ENCODE measurements around the gene GANAB.
"Not testable (repeated sequence)": the region's sequence is repeated elsewhere in the genome, so short reads cannot be mapped to it uniquely, and the experiment has no call there.

GANAB gene

DNA sequence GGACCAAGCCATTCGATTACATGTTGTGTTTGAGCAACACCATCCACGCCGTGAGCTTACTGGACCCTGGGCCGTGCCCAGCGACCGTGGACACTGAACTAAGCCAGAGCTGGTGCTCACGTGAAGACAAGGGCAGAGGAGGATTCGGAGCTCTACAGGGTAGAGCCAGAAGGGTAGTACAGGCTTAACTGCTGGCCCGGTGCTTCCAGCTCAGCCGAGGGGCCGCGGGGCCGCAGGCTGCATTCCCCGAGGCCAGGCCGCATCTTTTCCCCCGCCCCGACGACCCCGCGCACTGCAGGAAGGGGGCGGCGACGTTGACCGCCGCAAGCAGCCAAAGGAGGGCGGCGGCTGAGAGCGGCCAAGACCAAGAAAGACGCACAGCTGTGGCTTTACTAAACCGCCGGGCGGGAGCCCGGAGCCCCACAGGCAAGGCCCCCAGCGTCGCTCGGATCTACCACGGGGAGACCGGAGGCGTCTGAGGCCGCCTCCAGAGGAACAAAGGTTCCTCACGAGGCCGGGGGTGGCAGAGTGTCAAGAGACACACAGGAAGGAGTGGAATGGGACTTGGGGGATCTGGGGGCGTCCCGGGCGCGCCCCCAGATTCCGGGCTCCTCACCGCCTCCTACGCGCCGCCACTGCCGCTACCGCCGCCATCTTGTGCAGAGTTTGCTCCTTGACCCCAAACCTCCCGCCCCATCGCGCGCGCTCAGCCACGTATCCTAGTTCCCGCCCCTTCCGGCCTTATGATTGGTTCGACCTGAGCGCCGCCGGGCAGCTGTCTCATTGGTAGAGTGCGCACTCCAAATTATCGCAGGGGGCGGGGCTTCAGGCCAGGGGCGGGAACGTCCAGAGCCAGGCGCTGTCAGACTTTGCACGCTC is at the start of gene GANAB:
GANAB (minus strand) TSS at position 668 of the 879 bp plus-strand sequence; CDS start at position 654, 14 bp downstream.
- H3K4me3 ChIP-seq (ENCODE audit: insufficient read length, low read depth) = peak within 1 kb of the TSS; percentile 93
- H3K9ac ChIP-seq (ENCODE audit: insufficient read length, low read depth) = peak within 1 kb of the TSS; percentile 98
- DNase-seq (ENCODE audit: low read depth, low spot score) = peak; percentile 97
- peaks cover 62% of the 10 kb centered on the region for H3K36me3 ChIP-seq (ENCODE audit: insufficient read depth, insufficient read length, low read length)
- no peaks in the 10 kb centered on the region for H3K27me3 ChIP-seq (ENCODE audit: insufficient read depth, insufficient read length)
- H3K9me3 ChIP-seq (ENCODE audit: insufficient read depth, low read length) = no peaks in the 10 kb centered on the region
- H3K4me1 ChIP-seq (ENCODE audit: insufficient read depth, insufficient read length) = peaks cover 6% of the 10 kb centered on the region
- no peak for TF ChIP-seq ZNF274 (IDR thresholded peaks at IDR 0.05; ENCODE audit: low read depth, low read length)
- peak; percentile 87 for TF ChIP-seq YY1 (IDR thresholded peaks at IDR 0.05; ENCODE audit: insufficient read depth, insufficient read length)

DNA sequence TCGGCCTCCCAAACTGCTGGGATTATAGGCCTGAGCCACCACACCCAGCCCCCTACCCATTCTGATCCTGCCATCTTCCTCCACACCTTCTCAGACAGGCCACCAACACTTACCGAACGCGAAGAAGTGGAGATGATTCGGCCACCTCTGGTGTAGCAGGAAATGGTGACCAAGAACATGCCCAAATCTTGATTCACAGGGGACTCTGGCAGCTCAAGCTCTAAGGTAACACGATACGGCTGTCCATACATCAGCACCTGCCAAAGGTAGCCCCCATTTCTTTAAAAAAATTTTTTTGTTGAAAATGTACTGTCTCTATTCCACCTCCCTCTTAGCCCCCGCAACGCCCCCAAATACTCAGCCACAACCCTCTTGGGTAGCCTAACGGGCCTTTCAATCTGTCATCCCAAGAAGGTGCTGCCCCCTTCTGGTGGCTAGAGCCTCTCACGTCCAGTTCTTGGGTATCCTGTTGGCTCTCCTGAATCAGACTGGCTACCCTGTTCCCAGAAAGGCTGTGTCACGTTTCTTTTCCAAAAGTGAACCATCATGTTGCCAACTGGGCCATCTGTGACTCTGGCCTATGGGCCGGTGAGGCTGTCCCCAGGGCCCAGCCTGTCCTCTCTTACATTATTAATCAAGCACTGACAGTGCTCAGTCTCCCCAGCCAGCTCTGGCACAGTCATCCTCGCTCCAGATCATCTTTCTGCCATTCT is 48.2 kb upstream of the GANAB start:
- H3K9me3 ChIP-seq (ENCODE audit: insufficient read depth, low read length) = no peaks in the 10 kb centered on the region
- H3K9ac ChIP-seq (ENCODE audit: insufficient read length, low read depth) = no peak overlapping the region
- peaks cover 72% of the 10 kb centered on the region for H3K36me3 ChIP-seq (ENCODE audit: insufficient read depth, insufficient read length, low read length)
- peaks cover 5% of the 10 kb centered on the region for H3K4me1 ChIP-seq (ENCODE audit: insufficient read depth, insufficient read length)
- no peak overlapping the region for H3K4me3 ChIP-seq (ENCODE audit: insufficient read length, low read depth)
- DNase-seq (ENCODE audit: low read depth, low spot score) = peak; percentile 72
- TF ChIP-seq SUZ12 (IDR thresholded peaks at IDR 0.05; ENCODE audit: extremely low read depth, insufficient read depth, insufficient read length) (no peak), YY1 (IDR thresholded peaks at IDR 0.05; ENCODE audit: insufficient read depth, insufficient read length) (no peak), ZNF274 (IDR thresholded peaks at IDR 0.05; ENCODE audit: low read depth, low read length) (no peak)
- H3K27me3 ChIP-seq (ENCODE audit: insufficient read depth, insufficient read length) = no peaks in the 10 kb centered on the region

DNA sequence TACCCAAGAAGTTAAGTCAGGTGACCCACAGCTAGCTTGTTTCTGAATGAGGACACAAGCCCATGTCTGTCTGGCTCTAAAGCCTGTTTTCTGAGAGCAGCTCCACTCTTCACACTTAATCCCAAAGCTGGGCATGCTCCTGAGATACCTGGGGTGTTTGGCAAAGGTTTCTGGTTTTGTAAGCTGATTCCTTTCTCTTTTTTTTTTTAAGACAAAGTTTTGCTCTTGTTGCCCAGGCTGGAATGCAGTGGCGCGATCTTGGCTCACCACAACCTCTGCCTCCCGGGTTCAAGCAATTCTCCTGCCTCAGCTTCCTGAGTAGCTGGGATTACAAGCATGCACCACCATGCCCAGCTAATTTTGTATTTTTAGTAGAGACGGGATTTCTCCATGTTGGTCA is 47.2 kb upstream of the GANAB start:
- H3K4me1 ChIP-seq (ENCODE audit: insufficient read depth, insufficient read length) = not testable (repeated sequence)

DNA sequence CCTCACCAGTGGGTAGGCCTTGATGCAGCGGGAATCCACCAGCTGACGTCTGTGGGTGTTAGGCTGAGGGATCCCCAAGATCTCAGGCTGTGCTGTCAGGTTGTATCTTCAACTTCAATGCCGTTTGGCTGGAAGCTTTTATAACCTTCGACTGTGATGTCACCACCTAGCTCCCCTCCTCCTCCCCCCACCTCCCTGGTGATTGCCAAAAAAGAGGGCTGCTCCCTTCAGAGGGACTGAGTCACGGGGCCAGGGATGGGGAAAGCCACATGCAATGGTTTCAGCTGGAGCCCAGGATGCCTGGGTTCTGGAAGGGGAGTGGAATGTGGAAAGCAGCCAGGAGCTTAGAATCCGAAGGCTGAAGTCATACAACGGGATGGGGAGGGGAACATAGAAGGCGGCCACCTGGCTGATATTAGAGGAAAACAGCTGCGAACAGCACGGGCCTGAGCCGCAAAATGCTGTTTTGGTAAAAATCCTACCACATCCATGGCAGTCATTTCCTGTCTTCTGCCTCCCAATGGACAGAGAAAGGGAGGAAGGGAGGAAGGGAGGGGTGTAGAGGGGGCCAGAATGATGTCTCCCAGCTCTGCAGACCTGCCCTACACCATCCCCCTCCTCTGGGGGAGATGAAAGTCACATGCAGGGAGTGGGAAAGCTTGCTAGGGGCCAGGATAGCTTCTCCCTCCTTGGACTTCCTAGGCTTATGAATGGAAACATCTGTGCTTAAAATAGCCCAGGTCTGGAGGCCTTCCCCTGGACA is 43.2 kb upstream of the GANAB start, which contains the start of gene LRRN4CL:
LRRN4CL (minus strand) TSS at position 110 of the 763 bp plus-strand sequence. CDS start 1,022 bp downstream, outside the sequence.
- H3K27me3 ChIP-seq (ENCODE audit: insufficient read depth, insufficient read length) = no peaks in the 10 kb centered on the region
- peaks cover 7% of the 10 kb centered on the region for H3K4me1 ChIP-seq (ENCODE audit: insufficient read depth, insufficient read length)
- peak within 1 kb of the TSS; percentile 46 for H3K9ac ChIP-seq (ENCODE audit: insufficient read length, low read depth)
- peaks cover 59% of the 10 kb centered on the region for H3K36me3 ChIP-seq (ENCODE audit: insufficient read depth, insufficient read length, low read length)
- no peak within 1 kb of the TSS for H3K4me3 ChIP-seq (ENCODE audit: insufficient read length, low read depth)
- no peak for TF ChIP-seq ZNF274 (IDR thresholded peaks at IDR 0.05; ENCODE audit: low read depth, low read length)
- DNase-seq (ENCODE audit: low read depth, low spot score) = no peak
- H3K9me3 ChIP-seq (ENCODE audit: insufficient read depth, low read length) = no peaks in the 10 kb centered on the region

More for the DNA sequence above, 47.2 kb upstream of the GANAB start:
- not testable (repeated sequence) for H3K9ac ChIP-seq (ENCODE audit: insufficient read length, low read depth); H3K4me3 ChIP-seq (ENCODE audit: insufficient read length, low read depth); H3K9me3 ChIP-seq (ENCODE audit: insufficient read depth, low read length); H3K27me3 ChIP-seq (ENCODE audit: insufficient read depth, insufficient read length); DNase-seq (ENCODE audit: low read depth, low spot score)
- H3K36me3 ChIP-seq (ENCODE audit: insufficient read depth, insufficient read length, low read length) = peaks cover 73% of the 10 kb centered on the region

DNA sequence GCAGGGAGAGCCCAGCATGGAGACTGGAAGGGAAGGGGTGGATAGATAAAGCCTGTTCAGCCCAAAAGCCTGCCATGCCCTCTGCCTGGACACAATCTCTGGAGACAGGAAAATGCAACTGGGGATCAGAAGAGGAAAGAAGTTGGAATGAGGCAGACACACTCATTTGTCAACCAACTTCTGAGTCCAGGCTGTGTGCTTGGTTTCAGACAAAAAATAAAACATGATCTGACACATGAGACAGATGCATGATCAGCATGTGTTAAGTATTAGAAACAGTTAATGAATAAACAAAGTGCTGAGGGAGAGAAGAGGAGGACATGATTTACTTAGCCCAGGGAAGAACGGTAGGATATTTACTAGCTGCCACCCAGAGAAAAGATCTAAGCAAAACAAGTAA is 42.1 kb upstream of the GANAB start:
- Histone ChIP-seq H3K4me3 (ENCODE audit: insufficient read length, low read depth) (no peak overlapping the region), H3K4me1 (ENCODE audit: insufficient read depth, insufficient read length) (peaks cover 5% of the 10 kb centered on the region), H3K9ac (ENCODE audit: insufficient read length, low read depth) (no peak overlapping the region), H3K9me3 (ENCODE audit: insufficient read depth, low read length) (no peaks in the 10 kb centered on the region), H3K27me3 (ENCODE audit: insufficient read depth, insufficient read length) (no peaks in the 10 kb centered on the region), H3K36me3 (ENCODE audit: insufficient read depth, insufficient read length, low read length) (peaks cover 49% of the 10 kb centered on the region)
- DNase-seq (ENCODE audit: low read depth, low spot score) = no peak
- TF ChIP-seq YY1 (IDR thresholded peaks at IDR 0.05; ENCODE audit: insufficient read depth, insufficient read length) = no peak
- no peak for TF ChIP-seq ZNF274 (IDR thresholded peaks at IDR 0.05; ENCODE audit: low read depth, low read length)
- TF ChIP-seq SUZ12 (IDR thresholded peaks at IDR 0.05; ENCODE audit: extremely low read depth, insufficient read depth, insufficient read length) = no peak

DNA sequence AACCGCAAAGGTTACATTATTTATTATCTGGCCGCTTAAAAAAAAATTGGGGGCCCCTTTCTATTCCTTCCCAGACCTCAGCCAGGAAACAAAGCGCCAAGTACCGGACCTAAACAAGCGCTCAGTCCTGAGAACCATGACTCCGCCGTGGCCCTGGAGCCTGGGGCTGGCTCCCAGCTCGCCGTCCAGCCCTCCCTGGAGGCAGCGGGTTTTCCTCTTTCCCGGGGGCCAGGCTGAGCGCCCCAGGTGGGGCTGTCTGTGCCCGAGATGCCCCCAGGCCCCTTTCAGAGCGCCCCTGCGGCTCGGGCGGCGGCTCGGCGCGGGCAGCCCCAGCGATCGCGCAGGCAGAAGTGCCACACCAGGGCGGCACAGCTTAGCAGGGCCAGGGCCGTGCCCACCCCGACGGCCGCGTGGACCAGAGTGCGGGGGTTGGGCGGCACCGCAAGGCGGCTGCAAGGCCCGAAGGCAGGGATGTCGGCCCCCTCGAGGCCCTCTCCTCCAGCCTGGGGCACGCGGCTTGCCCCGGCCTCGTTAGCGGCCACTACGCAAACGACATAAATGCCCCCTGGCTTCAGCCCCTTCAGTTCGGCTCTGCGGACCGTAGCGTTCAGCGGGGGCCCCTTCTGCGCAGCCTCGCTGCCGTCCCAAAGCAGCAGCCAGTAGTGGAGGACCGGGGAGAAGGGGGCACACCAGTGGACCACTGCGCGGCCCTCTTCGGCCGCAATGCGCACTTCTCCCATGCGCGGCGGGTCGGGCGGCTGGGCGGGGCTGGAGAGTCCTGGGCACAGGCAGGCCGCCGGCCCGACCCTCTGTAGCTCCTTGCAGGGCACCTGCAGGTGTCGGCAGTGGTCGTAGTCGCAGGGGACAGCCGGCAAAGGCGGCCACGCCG is 41.3 kb upstream of the GANAB start:
- Histone ChIP-seq H3K4me1 (ENCODE audit: insufficient read depth, insufficient read length) (peaks cover 5% of the 10 kb centered on the region), H3K36me3 (ENCODE audit: insufficient read depth, insufficient read length, low read length) (peaks cover 42% of the 10 kb centered on the region), H3K4me3 (ENCODE audit: insufficient read length, low read depth) (no peak overlapping the region), H3K27me3 (ENCODE audit: insufficient read depth, insufficient read length) (no peaks in the 10 kb centered on the region), H3K9me3 (ENCODE audit: insufficient read depth, low read length) (no peaks in the 10 kb centered on the region), H3K9ac (ENCODE audit: insufficient read length, low read depth) (peak overlapping the region; percentile 36)
- TF ChIP-seq SUZ12 (IDR thresholded peaks at IDR 0.05; ENCODE audit: extremely low read depth, insufficient read depth, insufficient read length) (no peak), YY1 (IDR thresholded peaks at IDR 0.05; ENCODE audit: insufficient read depth, insufficient read length) (no peak), ZNF274 (IDR thresholded peaks at IDR 0.05; ENCODE audit: low read depth, low read length) (no peak)
- no peak for DNase-seq (ENCODE audit: low read depth, low spot score)

Measured in NT2/D1 (cell line).